Transverse colon (tissue), 4 donors: Measurements from ENCODE around the gene PLCD3. TPM values are rescaled to one million over a fixed set of nuclear protein-coding genes. Genes with fewer than 3 reads are reported as not detected.

Source experiments
- DNase-seq: peaks from one replicate; pipeline ENCODE4 v3.0.0-alpha.2; 2019
- H3K27ac ChIP-seq, 4 donors: fragments of 200-600 bp; sonication (generic); 2 replicates each; pipeline ENCODE4 v1.5.1; 2016 to 2018; ENCODE audit warnings: inconsistent platforms in 4 of 4
- H3K27me3 ChIP-seq: fragments of 200-600 bp; sonication (generic); 2 replicates; pipeline ENCODE4 v1.5.1; 2017; ENCODE audit warnings: inconsistent platforms
- H3K36me3 ChIP-seq, 4 donors: fragments of 200-600 bp; sonication (generic); 2 replicates each; pipeline ENCODE4 v1.5.1; 2017 to 2019; ENCODE audit warnings: inconsistent platforms in 4 of 4
- H3K4me1 ChIP-seq, 4 donors: fragments of 200-600 bp; sonication (generic); 2 replicates each; pipeline ENCODE4 v1.5.1; 2017 to 2020; ENCODE audit warnings: inconsistent platforms in 4 of 4
- H3K4me3 ChIP-seq, 4 donors: fragments of 200-600 bp; sonication (generic); 1 replicate in 1 of 4; 2 replicates in 3 of 4; pipeline versions ENCODE4 v1.5.1 to v1.6.1; 2017 to 2019; ENCODE audit warnings: inconsistent platforms in 4 of 4
- H3K9me3 ChIP-seq, 2 donors: fragments of 200-600 bp; sonication (generic); 2 replicates each; pipeline ENCODE4 v1.5.1; 2017 to 2019; ENCODE audit warnings: inconsistent platforms in 2 of 2
- CTCF ChIP-seq, 5 experiments: fragments of 200-600 bp in 3 of 5; fragments of 450-650 bp in 2 of 5; sonication (generic) in 3 of 5; IDR thresholded peaks; 1 replicate in 2 of 5; 2 replicates in 3 of 5; pipeline ENCODE4 v1.5.1; 2016 to 2017; ENCODE audit warnings: antibody characterized with exemption in 5 of 5, inconsistent platforms in 3 of 5, mild to moderate bottlenecking in 2 of 5, moderate library complexity in 1 of 5
- EP300 ChIP-seq: sonication (generic); formaldehyde crosslinking; IDR thresholded peaks from one replicate; pipeline ENCODE4 v1.6.1; 2017; ENCODE audit warnings: antibody characterized with exemption, low read depth
- POLR2A ChIP-seq: fragments of 450-650 bp; IDR thresholded peaks from one replicate; pipeline ENCODE4 v1.6.1; 2016; ENCODE audit warnings: antibody characterized with exemption, mild to moderate bottlenecking, moderate library complexity
- POLR2AphosphoS5 ChIP-seq, 3 donors: sonication (generic); formaldehyde crosslinking; IDR thresholded peaks; one replicate each; pipeline ENCODE4 v1.6.1; 2016; ENCODE audit warnings: antibody characterized with exemption in 3 of 3
- whole genome bisulfite sequencing, 2 donors: methylation state at CpG; one replicate each; pipeline ENCODE4 v1.1.5; 2018; ENCODE audit warnings: low coverage in 1 of 2; 5-methylcytosine and 5-hydroxymethylcytosine counted together
- in situ Hi-C, 4 donors: fragments of 200-750 bp; cut with MboI; loops; one replicate each; pipeline versions ENCODE4 v1.15.0 to v1.15.1; 2017; ENCODE audit warnings: low sequenced_read_pairs in 3 of 4, low pct_ligation_motif_present in 1 of 4, low pct_unique_long_range_greater_than_20kb in 1 of 4
- intact Hi-C: fragments of 100-400 bp; cut with DNase I; formaldehyde crosslinking; loops from one replicate; pipeline ENCODE4 v1.15.1; 2023; ENCODE audit warnings: low total_unique reads
- total RNA-seq, 4 donors: library from RNA; depleted of rRNA; stranded (reverse); fragments of >200 nt; gene quantifications; one replicate each; pipeline ENCODE4 v1.1.0, GENCODE V29; 2016

PLCD3 gene
- total RNA-seq, 4 donors from 2014 or later, result 157 to 369 (median 335) TPM

GRCh38 chr17:45155029-45155428 is 22.7 kb upstream of the PLCD3 start:
- H3K4me1 ChIP-seq, result peaks cover 23 to 74% (median 48%) of the 10 kb centered on the region in 4 donors
- no peak for DNase-seq
- H3K9me3 ChIP-seq, result no peaks in the 10 kb centered on the region
- in situ Hi-C loops (no loop called here), intact Hi-C loops (no loop called here)
- no peak for TF ChIP-seq POLR2A
- TF ChIP-seq POLR2AphosphoS5 (IDR thresholded peaks at IDR 0.05), result no peak
- no peak for TF ChIP-seq EP300
- no peak for TF ChIP-seq CTCF (IDR thresholded peaks at IDR 0.05)
- H3K27me3 ChIP-seq, result no peaks in the 10 kb centered on the region
- H3K36me3 ChIP-seq, result no peaks in the 10 kb centered on the region
- 93 to 100% methylated on average over 2 to 4 of the region's 4 CpGs for WGBS, 2 donors
- no peak overlapping the region for H3K4me3 ChIP-seq
- peak overlapping the region in 2 of 4 donors; percentile 10 to 39 for H3K27ac ChIP-seq

GRCh38 chr17:45150911-45151809 is 18.8 kb upstream of the PLCD3 start:
- H3K9me3 ChIP-seq, result no peaks in the 10 kb centered on the region
- peaks cover 13 to 55% (median 34%) of the 10 kb centered on the region in 4 donors for H3K4me1 ChIP-seq
- in situ Hi-C loops (no loop called here), intact Hi-C loops (no loop called here)
- no peaks in the 10 kb centered on the region for H3K36me3 ChIP-seq
- TF ChIP-seq EP300 (no peak), POLR2AphosphoS5 (IDR thresholded peaks at IDR 0.05) (no peak), POLR2A (no peak), CTCF (IDR thresholded peaks at IDR 0.05) (no peak)
- peak overlapping the region; percentile 7 to 90 (median 78) for H3K4me3 ChIP-seq
- 31 to 35% methylated on average over 8 of the region's 8 CpGs for WGBS, 2 donors
- DNase-seq, result no peak
- peak overlapping the region; percentile 95 to 99 (median 98) for H3K27ac ChIP-seq
- no peaks in the 10 kb centered on the region for H3K27me3 ChIP-seq

DNA sequence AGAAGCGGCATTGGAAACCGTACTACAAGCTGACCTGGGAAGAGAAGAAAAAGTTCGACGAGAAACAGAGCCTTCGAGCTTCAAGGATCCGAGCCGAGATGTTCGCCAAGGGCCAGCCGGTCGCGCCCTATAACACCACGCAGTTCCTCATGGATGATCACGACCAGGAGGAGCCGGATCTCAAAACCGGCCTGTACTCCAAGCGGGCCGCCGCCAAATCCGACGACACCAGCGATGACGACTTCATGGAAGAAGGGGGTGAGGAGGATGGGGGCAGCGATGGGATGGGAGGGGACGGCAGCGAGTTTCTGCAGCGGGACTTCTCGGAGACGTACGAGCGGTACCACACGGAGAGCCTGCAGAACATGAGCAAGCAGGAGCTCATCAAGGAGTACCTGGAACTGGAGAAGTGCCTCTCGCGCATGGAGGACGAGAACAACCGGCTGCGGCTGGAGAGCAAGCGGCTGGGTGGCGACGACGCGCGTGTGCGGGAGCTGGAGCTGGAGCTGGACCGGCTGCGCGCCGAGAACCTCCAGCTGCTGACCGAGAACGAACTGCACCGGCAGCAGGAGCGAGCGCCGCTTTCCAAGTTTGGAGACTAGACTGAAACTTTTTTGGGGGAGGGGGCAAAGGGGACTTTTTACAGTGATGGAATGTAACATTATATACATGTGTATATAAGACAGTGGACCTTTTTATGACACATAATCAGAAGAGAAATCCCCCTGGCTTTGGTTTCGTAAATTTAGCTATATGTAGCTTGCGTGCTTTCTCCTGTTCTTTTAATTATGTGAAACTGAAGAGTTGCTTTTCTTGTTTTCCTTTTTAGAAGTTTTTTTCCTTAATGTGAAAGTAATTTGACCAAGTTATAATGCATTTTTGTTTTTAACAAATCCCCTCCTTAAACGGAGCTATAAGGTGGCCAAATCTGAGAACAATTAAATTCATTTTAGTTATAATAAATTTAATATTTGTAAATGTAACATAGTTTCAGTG is 17.7 kb upstream of the PLCD3 start:
- peak overlapping the region; percentile 40 to 90 (median 78) for H3K4me3 ChIP-seq
- intact Hi-C loops (loop anchor here (1.0 to 10.0 kb wide), 2 partner anchors 47 to 965 kb away; partner anchors contain the start of gene TMUB2), in situ Hi-C loops (no loop called here)
- no peaks in the 10 kb centered on the region for H3K9me3 ChIP-seq
- peak; percentile 9 to 58 (median 48) for TF ChIP-seq POLR2AphosphoS5 (IDR thresholded peaks at IDR 0.05)
- peak; percentile 40 for TF ChIP-seq POLR2A
- TF ChIP-seq EP300, result no peak
- TF ChIP-seq CTCF (IDR thresholded peaks at IDR 0.05), result no peak
- no peaks in the 10 kb centered on the region for H3K27me3 ChIP-seq
- no peaks in the 10 kb centered on the region for H3K36me3 ChIP-seq
- DNase-seq, result peak; percentile 76
- 1 to 20% methylated on average over 3 to 48 of the region's 56 CpGs for WGBS, 2 donors
- peak overlapping the region; percentile 95 to 99 (median 98) for H3K27ac ChIP-seq
- H3K4me1 ChIP-seq, result peaks cover 10 to 58% (median 34%) of the 10 kb centered on the region in 4 donors
